ENCODE data around the gene LRSAM1. TPM values are rescaled to one million over a fixed set of nuclear protein-coding genes. Genes with fewer than 3 reads are reported as not detected.

The LRSAM1 gene
- total and polyA plus RNA-seq, 2 of the 8 experiments (the other 6 are each of a cell fraction or from before 2014, with no cell fraction given) = 9.7 to 18.3 TPM

DNA sequence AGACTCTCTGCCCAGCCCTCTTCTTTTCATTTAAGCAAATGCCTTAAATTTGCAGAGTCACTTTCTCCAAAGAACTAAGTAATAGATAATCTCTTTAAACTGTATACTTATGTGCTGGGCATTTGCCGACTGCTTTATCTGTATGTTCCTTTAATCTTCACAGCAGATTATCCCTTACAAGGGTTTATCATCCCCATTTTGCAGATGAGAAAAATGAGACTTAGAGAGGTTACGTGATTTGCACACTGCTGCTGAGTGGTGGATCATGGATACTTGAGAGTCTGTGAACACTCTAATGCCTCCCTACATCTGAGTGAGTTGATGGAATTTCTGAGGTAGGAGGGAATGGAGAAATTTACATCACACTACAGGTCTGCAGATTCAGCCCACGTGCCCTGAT, 23.0 kb upstream of the LRSAM1 start (continued):
- no peak for TF ChIP-seq HDAC6 (IDR thresholded peaks at IDR 0.05; ENCODE audit: low read depth, low read length)
- TF ChIP-seq NANOG (IDR thresholded peaks at IDR 0.05; ENCODE audit: insufficient read depth, low read depth, low read length, poor library complexity, severe bottlenecking) = no peak
- no peak for TF ChIP-seq JUN (IDR thresholded peaks at IDR 0.05; ENCODE audit: low read depth, low read length)
- no peak for TF ChIP-seq ASH2L (IDR thresholded peaks at IDR 0.05; ENCODE audit: low read length)
- TF ChIP-seq CBX5 (IDR thresholded peaks at IDR 0.05; ENCODE audit: low read depth, low read length) = no peak

Measured in H1 (cell line).